ENCODE results near the gene POLE.
"Not testable (repeated sequence)": the region's sequence is repeated elsewhere in the genome, so short reads cannot be mapped to it uniquely, and the experiment has no call there.

Gene POLE

DNA sequence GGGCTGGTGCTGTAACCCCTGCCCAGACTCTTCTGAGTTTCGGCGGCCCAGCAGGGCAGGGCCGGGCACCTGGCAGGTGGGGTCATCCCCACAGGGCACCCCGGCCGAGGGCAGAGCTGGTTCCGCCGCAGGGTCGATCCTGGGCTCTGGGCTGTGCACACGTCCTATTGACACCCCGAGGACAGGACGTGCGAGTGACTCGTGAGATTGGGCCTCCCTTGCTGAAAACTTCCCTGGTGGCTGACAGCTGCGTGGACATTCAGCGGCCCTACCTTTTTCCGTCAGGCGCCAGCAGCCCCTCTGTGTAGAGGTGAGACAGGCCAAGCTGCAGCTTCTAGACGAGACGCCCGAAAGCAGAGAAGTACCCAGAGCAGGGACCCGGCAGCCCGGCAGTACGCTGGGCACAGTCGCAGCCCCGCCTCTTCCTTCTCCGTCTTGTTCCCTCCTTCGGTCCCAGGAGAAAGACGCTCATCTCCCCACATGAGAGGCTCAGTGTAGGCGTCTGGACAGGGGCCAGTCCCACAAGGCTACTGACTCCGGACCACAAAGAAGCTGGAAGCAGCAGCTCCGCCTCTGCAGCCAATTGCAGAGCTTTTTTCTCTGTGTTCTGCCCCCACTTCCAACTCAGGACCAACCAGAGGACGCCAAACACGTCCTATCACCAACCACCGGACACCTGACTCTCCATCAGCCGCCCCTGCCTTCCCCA is 76.9 kb downstream of the POLE start, which contains the start of gene LRCOL1:
Gene LRCOL1 (minus strand): TSS at position 532 of the 709 bp plus-strand sequence. CDS start 4,331 bp downstream, outside the sequence.
- DNase-seq = peak; percentile 75

DNA sequence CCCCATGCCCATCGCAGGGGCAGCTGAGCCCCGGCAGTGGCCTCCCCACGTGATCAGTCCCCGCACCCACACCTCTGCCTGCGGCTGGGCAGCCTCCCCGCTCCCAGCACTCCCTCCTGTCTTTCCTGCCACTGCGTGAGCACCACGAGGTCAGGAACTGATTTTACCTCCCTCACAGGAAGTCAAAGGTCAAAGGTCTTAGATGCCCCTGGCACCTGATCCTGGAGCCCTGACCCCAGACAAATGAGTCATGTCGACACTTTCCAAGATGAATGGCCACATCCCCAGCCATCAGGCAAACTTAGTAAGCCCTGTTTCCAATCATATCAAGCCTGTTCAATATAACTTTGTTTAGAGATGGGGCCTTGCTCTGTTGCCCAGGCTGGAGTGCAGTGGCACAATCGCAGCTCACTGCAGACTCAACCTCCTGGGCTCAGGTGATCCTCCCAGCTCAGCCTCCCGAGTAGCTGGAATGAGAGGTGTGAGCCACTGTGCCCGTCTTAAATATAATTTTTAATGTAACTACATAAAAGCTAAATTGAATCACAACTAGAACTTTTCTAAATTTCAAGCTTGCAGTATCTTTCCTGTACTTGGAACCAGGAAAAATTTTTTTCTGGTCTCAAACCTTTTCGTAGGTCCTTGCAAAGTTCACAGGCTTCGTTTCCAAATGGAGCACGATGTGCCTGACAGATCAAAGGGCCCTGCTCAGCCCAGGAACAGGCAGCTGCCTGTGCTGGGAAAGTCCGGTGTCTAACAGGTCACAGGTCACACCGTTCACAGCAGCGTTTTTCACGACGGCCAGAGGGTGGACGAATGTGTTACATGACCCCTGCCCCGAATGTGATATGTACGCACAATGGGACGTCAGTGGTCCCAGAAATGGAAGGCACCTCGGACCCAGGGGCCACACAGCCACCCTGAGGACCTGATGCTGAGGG is 78.6 kb downstream of the POLE start:
- DNase-seq = no peak

DNA sequence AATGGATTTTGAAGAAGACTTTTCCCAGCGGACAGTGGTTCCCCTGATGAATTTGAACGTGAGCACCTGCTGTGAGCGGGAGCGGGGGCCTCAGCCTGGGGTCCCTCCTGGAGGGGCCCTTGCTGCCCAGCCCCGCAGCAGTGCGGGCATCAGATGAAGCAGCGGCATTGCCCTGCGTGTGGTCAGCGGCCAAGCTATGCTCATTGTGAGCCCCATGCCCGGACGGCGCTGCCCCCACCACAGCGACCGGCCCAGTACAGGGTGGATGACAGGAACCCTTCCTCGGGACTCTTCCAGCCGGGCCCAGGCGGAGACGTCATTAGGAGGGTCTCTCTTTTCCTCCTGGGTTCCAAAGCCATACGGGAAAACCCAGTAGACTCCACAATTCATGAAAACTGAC is 80.2 kb downstream of the POLE start:
- DNase-seq = no peak

DNA sequence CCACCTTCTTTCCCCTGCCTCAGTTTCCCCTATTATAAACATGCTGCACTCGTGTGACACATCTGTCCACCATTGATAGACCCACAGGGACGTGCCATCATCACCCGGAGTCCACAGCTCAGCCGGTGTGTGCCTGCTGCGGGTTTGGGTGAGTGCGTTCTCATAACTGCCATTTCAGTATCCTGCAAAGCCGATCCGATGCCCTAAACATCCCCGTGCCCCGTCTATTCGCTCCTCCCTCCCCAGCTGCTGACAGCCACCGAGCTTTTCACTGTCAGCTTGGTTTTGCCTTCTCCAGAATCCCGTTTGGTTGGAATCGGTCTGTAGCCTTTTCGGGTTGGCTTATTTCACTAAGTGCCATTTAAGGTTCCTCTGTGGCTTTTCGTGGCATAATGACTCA is 80.7 kb downstream of the POLE start:
- DNase-seq = no peak

DNA sequence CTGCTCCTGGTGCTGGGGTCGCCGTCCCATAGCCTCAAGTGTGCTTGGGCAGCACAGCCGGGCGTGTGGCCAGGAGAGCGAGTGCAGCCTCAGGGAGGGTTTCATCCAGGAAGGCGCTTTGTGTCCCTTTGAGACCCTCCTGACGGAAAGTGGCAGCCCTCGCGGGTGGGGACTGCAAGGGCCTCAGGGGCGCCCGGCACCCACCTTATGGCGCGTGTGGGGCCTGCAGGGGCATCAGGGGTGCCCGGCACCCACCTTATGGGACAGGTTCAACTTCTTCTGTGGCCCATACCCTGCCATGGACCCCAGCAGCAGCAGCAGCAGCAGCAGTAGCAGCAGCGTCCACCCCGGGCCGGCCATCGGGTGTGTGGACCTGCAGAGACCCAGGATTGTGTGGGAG is 81.2 kb downstream of the POLE start:
- no peak for DNase-seq

DNA sequence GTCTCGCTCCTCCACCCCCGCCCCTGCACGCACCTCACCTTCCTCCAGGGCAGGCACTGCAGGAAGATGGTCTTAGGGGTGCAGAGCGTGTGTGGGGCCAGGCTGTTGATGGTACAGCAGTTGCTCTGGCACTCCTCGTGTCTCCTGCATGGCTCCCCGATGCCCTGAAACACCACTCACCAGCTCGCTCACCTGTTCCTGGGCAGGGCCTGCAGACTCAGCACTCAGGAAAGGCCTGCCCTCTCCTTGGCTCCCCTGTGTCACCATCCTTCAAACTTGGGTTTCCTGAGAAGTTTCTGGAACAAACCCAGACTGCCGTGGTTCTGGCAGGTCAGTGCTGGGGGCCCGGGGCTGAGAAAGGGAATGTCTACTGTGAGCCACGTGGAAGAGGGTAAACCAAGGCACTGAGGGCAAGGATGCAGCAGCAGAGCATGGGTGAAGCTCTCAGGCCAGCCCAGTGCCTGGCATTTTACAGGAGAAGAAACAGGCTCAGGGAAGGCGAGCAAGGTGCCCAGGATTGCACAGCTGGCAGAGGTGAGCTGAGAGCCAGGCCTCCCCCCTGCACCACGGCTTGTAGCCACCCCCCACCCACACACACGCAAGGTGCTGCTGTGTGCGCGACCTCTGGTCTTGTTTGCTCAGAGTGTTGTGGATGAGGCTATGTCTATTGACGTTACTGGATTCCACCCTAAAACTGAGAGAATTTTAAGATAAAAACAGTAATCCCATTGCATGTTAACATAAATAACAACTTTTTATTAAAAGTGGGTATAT is 82.3 kb downstream of the POLE start:
- DNase-seq = no peak

DNA sequence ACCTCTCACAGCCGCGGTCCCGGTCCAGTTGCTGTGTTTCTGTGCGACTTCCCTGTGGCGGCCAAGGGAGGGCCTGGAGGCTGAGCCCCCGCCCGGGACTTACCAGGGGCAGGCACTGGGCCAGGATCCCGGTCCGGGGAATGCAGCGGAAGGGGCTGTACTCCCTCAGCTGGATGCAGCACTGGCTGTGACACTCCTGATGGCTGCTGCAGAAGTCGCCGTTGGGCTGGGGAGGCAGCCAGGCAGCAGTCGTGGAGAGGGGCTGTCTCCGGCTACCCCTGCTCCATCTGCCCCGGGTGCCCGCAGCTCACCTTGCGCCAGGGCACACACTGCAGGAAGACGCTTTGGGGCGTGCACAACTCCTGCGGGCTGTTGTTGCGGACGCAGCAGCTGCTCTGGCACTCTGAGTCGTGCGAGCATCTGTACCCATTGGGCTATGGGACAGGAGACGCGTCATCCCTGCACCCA is 83.0 kb downstream of the POLE start:
- no peak for DNase-seq

DNA sequence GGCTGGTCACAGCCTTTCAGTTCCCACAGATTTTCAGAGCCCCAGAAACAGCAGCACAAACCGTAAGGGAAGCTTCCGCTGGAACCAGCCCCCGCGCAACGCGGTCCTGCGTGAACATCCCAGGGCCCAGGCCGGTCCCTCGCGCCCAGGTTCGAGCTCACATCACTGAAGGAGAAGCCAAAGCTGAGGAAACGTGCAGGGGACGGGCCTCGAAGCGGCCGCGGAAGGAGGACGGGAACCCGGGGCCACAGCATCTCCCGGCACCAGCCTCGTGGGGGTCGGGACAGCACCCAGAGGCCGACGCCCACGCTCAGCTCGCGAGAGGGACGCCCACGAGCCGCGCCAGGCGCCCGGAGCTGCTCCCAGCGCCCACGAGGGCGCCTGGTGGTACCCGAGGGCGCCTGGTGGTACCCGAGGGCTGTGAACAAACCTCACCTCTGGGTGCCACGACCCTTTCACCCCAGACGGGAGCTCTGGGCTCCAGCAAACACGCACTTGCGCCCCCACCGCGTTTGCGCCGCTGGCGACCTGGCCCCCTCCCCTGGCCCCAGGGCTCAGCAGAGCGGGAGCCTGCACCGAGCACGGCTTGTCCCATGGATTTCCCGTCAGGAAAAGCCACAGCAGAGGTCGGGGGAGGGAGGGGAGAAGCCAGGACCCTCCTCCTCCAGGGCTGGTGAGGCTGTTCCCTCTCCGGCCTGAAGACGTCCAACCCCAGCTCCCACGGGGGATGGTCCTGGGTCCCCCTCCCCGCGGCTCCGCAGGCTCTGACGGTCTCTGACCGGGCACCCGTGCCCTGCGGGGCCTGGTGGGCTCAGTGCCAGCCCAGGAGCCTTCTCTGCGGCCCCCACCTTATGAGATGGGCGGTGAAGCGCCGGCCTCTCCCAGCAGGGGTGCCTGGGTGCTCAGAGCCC is 83.6 kb downstream of the POLE start:
- DNase-seq = no peak

DNA sequence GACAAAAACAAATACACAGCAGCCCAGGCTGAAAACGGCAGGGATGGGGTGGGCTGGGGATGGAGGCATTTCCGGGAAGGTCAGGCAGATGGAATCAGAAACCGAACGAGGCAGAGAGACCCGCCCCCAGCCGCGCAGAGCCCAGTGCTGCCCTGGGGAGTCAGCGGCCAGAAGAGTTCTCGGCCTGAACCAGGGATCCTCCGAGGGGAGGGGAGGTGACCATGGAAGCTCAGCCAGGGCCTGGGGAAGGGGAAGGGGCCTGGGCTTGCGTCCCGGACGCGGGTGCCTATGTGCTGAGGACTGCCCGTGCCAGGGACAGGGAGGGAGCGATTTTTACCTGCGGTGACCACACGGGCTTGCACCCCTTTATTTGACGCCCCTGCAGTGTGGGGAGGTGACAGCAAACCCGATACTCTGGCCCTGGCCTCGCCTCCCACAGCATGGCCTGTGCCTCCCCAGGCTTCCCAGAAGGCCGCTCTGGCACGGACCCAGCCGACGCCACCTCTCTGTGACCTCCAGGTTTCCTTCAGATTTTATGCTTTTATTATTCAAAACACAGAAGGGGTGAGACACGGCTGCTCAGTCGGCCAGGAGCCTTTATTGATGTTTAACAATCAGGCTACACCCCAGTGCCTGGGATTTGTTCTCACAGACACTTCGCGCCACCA is 84.4 kb downstream of the POLE start:
- no peak for DNase-seq

DNA sequence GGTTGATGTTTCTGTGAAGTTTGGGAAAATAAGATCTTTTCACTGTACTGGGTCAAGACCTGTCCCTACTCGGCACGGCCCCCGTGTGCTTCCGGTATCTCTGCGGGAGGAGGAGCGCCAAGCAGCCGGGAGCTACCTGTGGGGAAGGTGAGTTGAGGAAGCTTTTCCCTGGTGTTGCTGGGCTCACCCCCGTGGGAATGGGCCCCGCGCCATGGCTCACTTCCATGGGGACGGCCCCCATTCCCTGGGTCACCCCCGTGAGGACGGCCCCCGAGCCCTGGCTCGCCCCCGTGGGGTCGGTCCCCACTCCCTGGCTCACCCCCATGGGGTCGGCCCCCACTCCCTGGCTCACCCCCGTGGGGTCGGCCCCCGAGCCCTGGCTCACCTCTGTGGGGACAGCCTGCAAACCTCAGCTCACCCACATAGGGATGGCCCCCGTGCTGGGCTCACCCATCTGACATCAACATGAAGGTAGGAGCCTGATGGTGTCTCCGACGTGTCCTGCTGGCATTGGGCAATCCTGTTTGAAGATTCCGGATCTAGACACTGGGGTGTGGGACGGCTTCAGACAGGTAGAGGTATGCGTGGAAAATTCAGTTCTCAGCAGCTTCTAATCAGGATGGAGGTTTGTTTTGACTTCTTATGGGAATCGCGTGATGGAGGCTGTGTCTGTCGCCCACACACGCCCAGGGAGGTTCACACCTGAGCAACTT is 85.8 kb downstream of the POLE start:
- DNase-seq = peak; percentile 18

DNA sequence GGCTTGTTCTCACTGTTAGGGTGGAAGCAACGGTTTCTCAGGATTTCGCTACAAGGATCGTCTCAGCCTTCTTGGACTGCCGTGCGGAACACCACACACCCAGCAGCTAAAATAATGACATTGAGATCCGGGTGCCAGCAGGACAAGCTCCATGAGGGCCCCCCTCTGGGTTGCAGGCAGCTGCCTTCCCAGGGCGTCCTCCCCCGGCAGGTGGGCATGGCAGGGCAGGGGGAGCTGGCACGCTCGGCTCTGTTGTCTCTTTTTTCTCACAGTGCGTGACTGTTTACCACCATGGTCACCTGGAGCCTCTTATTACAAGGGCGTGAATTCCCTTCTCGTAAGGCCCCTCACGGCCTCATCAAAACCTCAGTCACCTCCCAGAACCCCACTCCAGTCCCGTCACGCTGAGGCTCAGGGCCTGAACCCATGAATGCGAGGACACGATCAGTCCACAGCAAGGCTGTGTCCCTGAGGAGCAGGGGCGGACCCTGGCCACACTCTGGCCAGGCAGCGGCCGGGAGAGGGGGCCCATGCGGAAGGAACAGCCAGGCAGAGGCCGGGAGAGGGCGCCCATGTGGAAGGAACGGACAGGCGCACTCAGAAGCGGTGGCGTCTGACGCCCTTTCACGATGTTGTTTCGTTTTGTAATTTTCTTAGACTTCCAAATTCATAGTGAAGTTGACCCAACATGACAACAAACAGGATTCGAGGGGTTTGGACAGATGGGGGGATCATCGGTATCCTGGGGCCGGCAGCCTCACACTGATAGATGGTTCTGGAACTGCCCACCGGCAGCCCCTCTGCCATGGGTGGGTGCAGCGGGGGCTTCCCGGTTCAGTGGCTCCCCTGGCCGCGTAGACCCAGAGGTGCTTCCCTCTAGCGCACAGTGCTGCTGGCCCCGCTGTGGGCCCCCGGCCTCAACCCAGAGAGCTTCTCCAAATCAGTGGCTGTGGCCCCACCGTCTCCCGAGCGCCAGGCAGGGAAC is 86.8 kb downstream of the POLE start:
- DNase-seq = peak; percentile 87

DNA sequence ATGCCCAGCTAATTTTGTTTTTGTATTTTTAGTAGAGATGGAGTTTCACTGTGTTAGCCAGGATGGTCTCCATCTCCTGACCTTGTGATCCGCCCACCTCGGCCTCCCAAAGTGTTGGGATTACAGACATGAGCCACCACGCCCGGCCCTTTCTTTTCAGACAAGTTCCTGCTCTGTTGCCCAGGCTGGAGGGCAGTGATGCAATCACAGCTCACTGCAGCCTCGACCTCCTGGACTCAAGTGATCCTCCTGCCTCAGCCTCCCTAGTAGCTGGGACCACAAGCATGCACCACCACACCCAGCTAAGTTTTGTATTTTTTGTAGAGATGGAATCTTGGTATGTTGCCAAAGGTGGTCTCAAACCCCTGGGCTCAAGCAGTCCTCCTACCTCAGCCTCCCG is 87.6 kb downstream of the POLE start:
- not testable (repeated sequence) for DNase-seq

DNA sequence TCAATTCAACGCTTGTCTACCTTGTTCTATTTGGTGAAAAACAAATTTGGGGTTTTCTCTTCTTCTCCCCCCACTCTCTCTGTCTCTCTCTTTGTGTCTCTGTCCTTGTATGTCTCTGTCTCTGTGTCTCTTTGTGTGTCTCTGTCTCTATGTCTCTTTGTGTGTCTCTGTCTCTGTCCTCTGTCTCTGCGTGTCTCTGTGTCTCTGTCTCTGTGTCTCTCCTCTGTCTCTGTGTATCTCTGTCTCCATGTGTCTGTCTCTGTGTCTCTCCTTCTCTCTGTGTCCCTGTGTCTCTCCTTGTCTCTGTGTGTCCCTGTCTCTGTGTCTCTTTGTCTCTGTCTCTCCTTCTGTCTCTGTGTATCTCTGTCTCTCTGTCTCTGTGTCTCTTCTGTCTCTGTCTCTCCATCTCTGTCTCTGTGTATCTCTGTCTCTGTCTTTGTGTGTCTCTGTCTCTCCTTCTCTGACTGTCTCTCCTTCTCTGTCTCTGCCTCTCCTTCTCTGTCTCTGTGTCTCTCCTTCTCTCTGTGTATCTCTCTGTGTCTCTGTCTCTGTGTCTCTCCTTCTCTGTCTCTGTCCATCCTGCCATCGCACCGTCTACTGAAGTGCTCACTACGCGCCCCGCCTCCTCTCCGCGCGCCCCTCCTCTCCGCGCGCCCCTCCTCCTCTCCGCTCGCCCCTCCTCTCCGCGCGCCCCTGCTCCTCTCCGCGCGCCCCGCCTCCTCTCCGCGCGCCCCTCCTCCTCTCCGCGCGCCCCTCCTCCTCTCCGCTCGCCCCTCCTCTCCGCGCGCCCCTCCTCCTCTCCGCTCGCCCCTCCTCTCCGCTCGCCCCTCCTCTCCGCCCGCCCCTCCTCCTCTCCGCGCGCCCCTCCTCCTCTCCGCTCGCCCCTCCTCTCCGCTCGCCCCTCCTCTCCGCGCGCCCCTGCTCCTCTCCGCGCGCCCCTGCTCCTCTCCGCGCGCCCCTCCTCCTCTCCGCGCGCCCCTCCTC is 89.5 kb downstream of the POLE start:
- peak; percentile 78 for DNase-seq

DNA sequence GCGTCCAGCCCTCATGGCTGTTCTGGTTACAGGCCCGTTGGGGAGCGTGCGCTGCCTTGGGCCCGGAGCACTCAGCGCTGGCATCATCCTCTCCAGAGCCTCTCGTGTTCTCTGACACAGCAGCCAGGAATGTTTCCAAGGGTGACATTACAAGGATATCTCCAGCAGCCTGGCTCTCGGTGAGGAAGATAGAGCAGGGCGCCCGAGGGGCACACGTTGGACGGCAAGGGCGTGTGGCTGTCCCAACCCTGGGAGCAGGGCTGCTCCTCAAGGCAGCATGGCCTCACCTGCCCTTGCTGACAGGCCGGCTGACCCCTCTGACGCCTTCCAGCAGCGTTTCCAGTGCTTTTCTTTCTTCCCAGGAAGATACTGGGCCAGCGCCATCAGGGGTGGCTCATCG is 91.1 kb downstream of the POLE start:
- DNase-seq = no peak

DNA sequence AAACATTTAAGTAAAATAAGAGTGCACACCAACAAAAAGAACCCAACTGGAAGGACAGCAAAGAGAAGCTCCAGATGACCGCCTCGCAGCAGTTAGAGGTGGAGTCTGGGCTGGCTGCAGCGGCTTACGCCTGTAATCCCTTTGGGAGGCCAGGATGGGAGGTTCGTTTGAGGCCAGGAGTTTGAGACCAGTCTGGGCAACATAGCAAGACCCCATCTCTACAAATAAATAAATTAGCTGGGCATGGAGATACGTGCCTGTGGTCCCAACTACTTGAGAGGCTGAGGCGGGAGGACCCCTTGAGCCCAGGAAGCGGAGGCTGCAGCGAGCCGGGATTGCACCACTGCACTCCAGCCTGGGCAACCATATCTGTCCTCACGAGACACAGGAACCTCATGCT is 92.0 kb downstream of the POLE start:
- DNase-seq = no peak

DNA sequence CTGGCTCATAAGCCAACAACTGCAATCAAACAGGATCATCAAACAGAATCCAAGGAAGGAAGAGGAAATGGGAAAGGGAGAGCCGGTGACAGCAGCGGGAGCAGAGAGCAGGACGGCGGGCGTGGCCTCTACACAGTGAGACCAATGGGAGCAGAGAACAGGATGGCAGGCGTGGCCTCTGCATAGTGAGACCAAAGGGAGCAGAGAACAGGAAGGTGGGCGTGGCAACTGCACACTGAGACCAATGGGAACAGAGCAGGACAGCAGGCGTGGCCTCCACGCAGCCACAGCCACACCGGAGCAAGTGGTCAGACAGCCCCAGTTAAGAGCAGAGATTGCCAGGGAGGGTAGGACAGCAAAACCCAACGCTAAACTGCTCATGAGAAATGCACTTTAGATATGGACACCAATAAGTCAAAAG is 93.2 kb downstream of the POLE start:
- peak; percentile 98 for DNase-seq

DNA sequence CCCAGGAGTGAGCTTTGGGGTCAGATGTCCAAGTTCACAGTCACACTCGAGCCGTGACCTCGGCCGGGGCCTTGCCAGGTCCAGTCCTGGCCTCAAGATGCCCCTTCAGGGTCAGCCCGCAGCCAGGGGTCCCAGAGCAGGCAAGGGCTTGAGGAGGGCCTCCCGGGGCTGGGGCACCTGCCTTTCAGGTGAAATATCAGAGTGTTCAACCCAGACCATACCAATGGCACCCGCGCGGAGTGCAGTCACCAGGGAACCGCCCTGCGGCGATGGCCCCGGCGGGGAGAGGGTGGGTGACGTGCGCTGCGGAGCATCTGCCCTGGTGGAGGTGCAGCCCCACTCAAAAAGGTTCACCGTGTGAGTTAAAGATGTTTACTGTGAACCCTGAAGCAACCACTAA is 93.6 kb downstream of the POLE start:
- DNase-seq = peak; percentile 59

DNA sequence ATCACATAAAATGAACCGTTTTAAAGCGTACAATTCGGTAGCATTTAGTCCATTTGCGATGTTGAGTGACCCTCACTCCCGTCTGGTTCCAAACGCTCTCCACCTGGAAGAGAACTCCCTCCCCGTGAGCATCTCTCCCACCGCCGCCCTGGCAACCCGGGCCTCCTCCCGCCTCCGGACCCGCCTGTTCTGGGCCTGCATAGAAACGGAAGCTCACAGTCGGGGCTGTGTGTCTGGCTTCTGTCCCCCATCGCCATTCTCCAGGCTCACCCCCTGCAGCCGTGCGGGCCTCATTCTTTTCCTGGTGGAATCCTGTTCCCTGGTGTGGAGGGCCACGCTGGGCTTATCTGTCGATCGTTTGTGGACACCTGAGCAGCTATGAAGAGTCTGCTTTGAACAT is 94.1 kb downstream of the POLE start:
- no peak for DNase-seq
